Smooth muscle cell (in vitro differentiated cells): ENCODE measurements around the gene MRC2. TPM values are rescaled to one million over a fixed set of nuclear protein-coding genes. Genes with fewer than 3 reads are reported as not detected.

Source experiments
- DNase-seq: peaks from one replicate; lab custom pipeline; 2025; ENCODE audit not compliant: unreplicated experiment; lab: John Stamatoyannopoulos, UW
- H2AFZ ChIP-seq: fragments of 200-600 bp; sonication (generic); 2 replicates; pipeline ENCODE4 v1.6.0; 2016; ENCODE audit warnings: antibody characterized with exemption, low read depth, mild to moderate bottlenecking
- H3F3A ChIP-seq: fragments of 200-600 bp; sonication (generic); 2 replicates; pipeline ENCODE4 v1.6.0; 2017; ENCODE audit warnings: antibody characterized with exemption, low read depth
- H3K27ac ChIP-seq: fragments of 200-600 bp; sonication (generic); 2 replicates; pipeline ENCODE4 v1.5.1; 2016; ENCODE audit warnings: low read depth, mild to moderate bottlenecking
- H3K27me3 ChIP-seq: fragments of 200-600 bp; sonication (generic); 2 replicates; pipeline ENCODE4 v1.6.1; 2016; ENCODE audit warnings: low read depth, mild to moderate bottlenecking
- H3K36me3 ChIP-seq: fragments of 200-600 bp; sonication (generic); 2 replicates; pipeline ENCODE4 v1.5.1; 2016; ENCODE audit warnings: low read depth
- H3K4me1 ChIP-seq: fragments of 200-600 bp; sonication (generic); 2 replicates; pipeline ENCODE4 v1.5.1; 2016; ENCODE audit warnings: low read depth
- H3K4me2 ChIP-seq: fragments of 200-600 bp; sonication (generic); 2 replicates; pipeline ENCODE4 v1.6.0; 2016; ENCODE audit warnings: mild to moderate bottlenecking
- H3K4me3 ChIP-seq: fragments of 200-600 bp; sonication (generic); 2 replicates; pipeline ENCODE4 v1.5.1; 2016; ENCODE audit warnings: mild to moderate bottlenecking
- H3K79me2 ChIP-seq: fragments of 200-600 bp; sonication (generic); 2 replicates; pipeline ENCODE4 v1.6.0; 2016; ENCODE audit warnings: low read depth, mild to moderate bottlenecking
- H3K9ac ChIP-seq: fragments of 200-600 bp; sonication (generic); 2 replicates; pipeline ENCODE4 v1.6.0; 2016; ENCODE audit warnings: low read depth
- H3K9me3 ChIP-seq: fragments of 200-600 bp; sonication (generic); replicated peaks from 2 replicates; pipeline ENCODE4 v1.5.1; 2016; ENCODE audit warnings: low read depth
- H4K20me1 ChIP-seq: fragments of 200-600 bp; sonication (generic); 2 replicates; pipeline ENCODE4 v1.6.0; 2016; ENCODE audit warnings: low read depth
- CTCF ChIP-seq: fragments of 200-600 bp; sonication (generic); IDR thresholded peaks from 2 replicates; pipeline ENCODE4 v1.5.1; 2017; ENCODE audit warnings: borderline replicate concordance, mild to moderate bottlenecking, antibody characterized with exemption; ENCODE audit not compliant: insufficient read depth, poor library complexity, severe bottlenecking
- WGBS: methylation state at CpG from one replicate; pipeline ENCODE4 v1.1.7; 2016; ENCODE audit warnings: low lambda C conversion rate; 5-methylcytosine and 5-hydroxymethylcytosine counted together
- polyA plus RNA-seq: library from polyadenylated mRNA; unstranded; fragments of >200 nt; fragmentation: Nextera tagmentation; extraction: Ambion mirVana; gene quantifications from 2 replicates; pipeline ENCODE4 v1.2.1, GENCODE V29; 2016
- total RNA-seq: library from RNA; depleted of rRNA; stranded (reverse); fragments of >200 nt; gene quantifications from 2 replicates; pipeline ENCODE4 v1.2.3, GENCODE V29; 2014

MRC2 gene
- total and polyA plus RNA-seq, 2 experiments from 2014 or later, result 177 to 489 TPM

- DNase-seq, result peak; percentile 68
- Histone ChIP-seq H3F3A (peaks cover 10% of the 10 kb centered on the region), H3K4me1 (peaks cover 40% of the 10 kb centered on the region), H3K27me3 (no peaks in the 10 kb centered on the region), H3K79me2 (peaks cover 55% of the 10 kb centered on the region), H3K36me3 (no peaks in the 10 kb centered on the region), H3K9ac (peak overlapping the region; percentile 97), H3K9me3 (no peaks in the 10 kb centered on the region), H3K4me2 (peak overlapping the region; percentile 83), H4K20me1 (peaks cover 43% of the 10 kb centered on the region), H2AFZ (no peak overlapping the region), H3K27ac (peak overlapping the region; percentile 98), H3K4me3 (peak overlapping the region; percentile 85)
- WGBS, result 1% methylated on average over 52 of the region's 61 CpGs
- TF ChIP-seq CTCF, result no peak
Observed at GRCh38 chr17:62627904-62628633, 599 bp downstream of the MRC2 start.

DNA sequence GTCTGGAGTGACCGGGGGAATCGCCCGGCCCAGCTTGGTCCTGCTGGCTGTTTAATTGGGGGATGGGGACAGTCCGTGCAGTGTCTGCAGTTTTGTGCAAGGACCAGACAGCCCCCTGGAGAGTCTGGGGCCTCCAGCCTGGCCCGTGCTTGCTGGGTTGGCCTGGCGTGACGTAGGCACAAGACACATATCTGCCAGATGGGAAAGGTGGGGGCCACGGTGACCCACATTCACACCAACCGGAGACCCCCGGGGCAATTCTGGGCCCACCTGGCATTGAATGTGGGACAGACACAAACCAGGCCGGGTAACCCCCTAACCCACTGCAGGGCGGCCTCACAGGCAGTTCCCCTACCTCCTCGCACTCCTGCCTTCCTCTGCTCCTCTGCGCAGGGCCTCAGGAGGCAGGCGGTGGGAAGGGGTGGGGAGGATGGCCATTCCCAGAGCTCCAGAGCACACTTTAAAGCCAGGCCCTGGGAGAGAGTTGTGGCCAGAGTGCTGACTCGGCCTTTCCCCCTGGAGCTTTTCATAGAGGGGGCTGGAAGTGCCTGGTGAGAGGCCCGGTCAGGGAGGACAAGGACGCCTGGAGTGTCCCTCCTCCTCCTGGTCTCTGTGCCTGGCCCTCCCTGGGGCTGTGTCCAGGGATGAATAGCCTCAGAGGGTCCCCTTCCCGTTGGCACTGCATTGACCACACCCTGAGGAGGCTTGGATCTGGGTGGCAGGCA, 1.5 kb downstream of the MRC2 start:
- no peak for TF ChIP-seq CTCF
- WGBS, result 1% methylated on average over 19 of the region's 19 CpGs
- no peaks in the 10 kb centered on the region for H3K36me3 ChIP-seq
- peaks cover 52% of the 10 kb centered on the region for H4K20me1 ChIP-seq
- peak overlapping the region; percentile 83 for H3K4me2 ChIP-seq
- H3K4me1 ChIP-seq, result peaks cover 47% of the 10 kb centered on the region
- peaks cover 10% of the 10 kb centered on the region for H3F3A ChIP-seq
- H3K9ac ChIP-seq, result peak overlapping the region; percentile 97
- peak overlapping the region; percentile 85 for H3K4me3 ChIP-seq
- H3K9me3 ChIP-seq, result no peaks in the 10 kb centered on the region
- H3K27ac ChIP-seq, result peak overlapping the region; percentile 98
- peak; percentile 59 for DNase-seq
- H3K79me2 ChIP-seq, result peaks cover 63% of the 10 kb centered on the region
- H2AFZ ChIP-seq, result no peak overlapping the region
- H3K27me3 ChIP-seq, result no peaks in the 10 kb centered on the region

- TF ChIP-seq CTCF, result no peak
- Histone ChIP-seq H3K27me3 (no peaks in the 10 kb centered on the region), H3K4me1 (peaks cover 47% of the 10 kb centered on the region), H3K79me2 (peaks cover 71% of the 10 kb centered on the region), H3K9me3 (no peaks in the 10 kb centered on the region), H3K4me3 (peak overlapping the region; percentile 85), H2AFZ (no peak overlapping the region), H4K20me1 (peaks cover 59% of the 10 kb centered on the region), H3K9ac (peak overlapping the region; percentile 97), H3F3A (peaks cover 10% of the 10 kb centered on the region), H3K36me3 (no peaks in the 10 kb centered on the region), H3K27ac (peak overlapping the region; percentile 98), H3K4me2 (peak overlapping the region; percentile 83)
- DNase-seq, result no peak
- WGBS, result 60% methylated on average over 19 of the region's 19 CpGs
Observed at GRCh38 chr17:62629556-62630364, 2.3 kb downstream of the MRC2 start.
